GM19351 (cell line): ENCODE results near the gene LASP1NB.
"Not testable (repeated sequence)": the region's sequence is repeated elsewhere in the genome, so short reads cannot be mapped to it uniquely, and the experiment has no call there.

Source experiments
- ATAC-seq: cut with Tn5 transposase; IDR thresholded peaks from one replicate; pipeline ENCODE4 v1.9.1; 2021; ENCODE audit warnings: mild to moderate bottlenecking, moderate library complexity; ENCODE audit not compliant: unreplicated experiment

LASP1NB gene

GRCh38 chr17:38916771-38917170, 8.6 kb upstream of the LASP1NB start:
- ATAC-seq: no peak

DNA sequence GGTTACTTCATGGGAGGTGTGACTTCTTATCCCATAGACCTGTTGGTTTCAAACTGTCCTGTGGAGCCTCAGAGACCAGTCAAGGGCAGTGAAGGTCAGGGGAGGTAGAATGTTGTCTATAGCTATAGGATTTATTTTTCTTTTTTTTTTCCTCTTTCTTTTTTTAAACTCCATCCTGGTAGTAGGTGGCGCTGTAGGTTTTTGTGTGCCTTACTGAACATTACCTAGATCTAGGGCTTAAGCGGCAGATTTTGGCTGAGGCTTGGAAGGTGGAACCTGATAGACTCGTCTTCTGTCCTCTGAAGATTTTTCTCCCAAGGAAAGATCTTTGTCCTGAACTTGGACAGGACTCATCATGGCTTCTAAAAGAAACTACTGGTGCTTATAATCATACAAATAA, 8.2 kb upstream of the LASP1NB start:
- no peak for ATAC-seq

GRCh38 chr17:38918129-38918913, 7.1 kb upstream of the LASP1NB start:
- no peak for ATAC-seq

DNA sequence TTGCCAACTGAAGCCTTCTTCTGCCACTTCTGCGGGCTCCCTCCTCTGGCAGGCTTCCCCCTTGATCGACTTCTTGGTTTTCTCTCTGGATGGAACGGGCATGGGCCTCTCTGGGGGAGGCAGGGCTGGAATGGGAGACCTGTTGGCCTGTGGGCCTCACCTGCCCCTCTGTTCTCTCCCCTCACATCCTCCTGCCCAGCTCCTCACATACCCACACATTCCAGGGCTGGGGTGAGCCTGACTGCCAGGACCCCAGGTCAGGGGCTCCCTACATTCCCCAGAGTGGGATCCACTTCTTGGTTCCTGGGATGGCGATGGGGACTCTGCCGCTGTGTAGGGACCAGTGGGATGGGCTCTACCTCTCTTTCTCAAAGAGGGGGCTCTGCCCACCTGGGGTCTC, 6.5 kb upstream of the LASP1NB start:
- no peak for ATAC-seq

DNA sequence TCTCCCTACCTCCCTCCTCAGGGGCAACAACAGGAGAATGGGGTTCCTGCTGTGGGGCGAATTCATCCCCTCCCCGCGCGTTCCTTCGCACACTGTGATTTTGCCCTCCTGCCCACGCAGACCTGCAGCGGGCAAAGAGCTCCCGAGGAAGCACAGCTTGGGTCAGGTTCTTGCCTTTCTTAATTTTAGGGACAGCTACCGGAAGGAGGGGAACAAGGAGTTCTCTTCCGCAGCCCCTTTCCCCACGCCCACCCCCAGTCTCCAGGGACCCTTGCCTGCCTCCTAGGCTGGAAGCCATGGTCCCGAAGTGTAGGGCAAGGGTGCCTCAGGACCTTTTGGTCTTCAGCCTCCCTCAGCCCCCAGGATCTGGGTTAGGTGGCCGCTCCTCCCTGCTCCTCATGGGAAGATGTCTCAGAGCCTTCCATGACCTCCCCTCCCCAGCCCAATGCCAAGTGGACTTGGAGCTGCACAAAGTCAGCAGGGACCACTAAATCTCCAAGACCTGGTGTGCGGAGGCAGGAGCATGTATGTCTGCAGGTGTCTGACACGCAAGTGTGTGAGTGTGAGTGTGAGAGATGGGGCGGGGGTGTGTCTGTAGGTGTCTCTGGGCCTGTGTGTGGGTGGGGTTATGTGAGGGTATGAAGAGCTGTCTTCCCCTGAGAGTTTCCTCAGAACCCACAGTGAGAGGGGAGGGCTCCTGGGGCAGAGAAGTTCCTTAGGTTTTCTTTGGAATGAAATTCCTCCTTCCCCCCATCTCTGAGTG, 5.9 kb upstream of the LASP1NB start:
- no peak for ATAC-seq

GRCh38 chr17:38920374-38921291, 4.8 kb upstream of the LASP1NB start:
- ATAC-seq: no peak

- ATAC-seq: no peak
Measured at GRCh38 chr17:38921756-38922411, 3.5 kb upstream of the LASP1NB start.

- no peak for ATAC-seq
Measured at GRCh38 chr17:38922538-38923297, 2.7 kb upstream of the LASP1NB start.

DNA sequence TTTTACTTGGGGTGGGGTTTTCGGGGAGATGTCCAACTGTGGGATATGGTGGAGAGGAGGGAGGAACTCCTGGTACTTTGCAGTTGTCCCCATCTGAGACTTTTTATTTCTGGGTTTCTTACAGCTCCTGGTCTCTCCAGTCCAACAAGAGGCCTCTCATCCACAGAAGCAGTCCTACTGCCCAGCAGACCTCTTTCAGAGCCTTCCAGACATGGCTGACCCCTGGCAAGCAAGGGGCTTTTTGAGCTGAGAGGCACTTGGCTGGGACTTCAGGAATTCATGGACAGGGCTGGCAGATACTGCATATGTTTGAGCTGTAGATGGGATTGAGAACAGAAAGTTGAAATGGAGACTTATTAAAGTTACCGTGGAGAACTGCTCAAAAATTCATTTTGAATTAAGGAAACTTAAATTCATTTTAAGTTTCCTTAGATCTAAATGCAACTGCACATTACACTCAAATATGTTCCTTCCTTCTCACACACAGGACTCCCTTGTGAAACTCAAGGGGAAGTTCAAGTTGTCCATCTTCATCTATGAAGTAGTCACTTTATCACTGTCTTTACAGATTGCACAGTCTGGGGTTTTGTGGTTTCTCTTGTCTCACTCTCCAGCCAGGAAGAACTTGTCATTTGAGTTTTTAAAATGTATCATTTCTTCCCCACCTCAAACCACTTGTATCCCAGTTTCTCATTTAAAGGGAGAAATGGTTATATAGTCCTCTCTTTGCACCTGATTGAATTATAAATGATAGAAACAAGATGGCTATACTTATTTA, 1.1 kb downstream of the LASP1NB start:
- ATAC-seq: no peak

GRCh38 chr17:38930782-38931181, 5.4 kb downstream of the LASP1NB start:
- ATAC-seq: not testable (repeated sequence)

DNA sequence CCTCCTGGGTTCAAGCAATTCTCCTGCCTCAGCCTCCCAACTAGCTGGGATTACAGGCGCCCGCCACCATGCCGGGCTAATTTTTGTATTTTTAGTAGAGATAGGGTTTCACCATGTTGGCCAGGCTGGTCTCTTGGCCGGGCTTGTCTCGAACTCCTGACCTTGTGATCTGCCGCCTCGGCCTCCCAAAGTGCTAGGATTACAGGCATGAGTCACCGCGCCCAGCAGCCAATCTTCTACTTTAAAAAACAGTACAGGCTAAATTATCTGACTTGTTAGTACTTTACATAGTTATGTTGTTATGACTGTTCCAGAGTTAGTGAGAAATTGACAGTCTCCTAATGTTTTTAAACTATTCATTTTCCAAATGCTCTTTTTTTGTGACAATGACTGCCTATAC, 8.5 kb downstream of the LASP1NB start:
- not testable (repeated sequence) for ATAC-seq

DNA sequence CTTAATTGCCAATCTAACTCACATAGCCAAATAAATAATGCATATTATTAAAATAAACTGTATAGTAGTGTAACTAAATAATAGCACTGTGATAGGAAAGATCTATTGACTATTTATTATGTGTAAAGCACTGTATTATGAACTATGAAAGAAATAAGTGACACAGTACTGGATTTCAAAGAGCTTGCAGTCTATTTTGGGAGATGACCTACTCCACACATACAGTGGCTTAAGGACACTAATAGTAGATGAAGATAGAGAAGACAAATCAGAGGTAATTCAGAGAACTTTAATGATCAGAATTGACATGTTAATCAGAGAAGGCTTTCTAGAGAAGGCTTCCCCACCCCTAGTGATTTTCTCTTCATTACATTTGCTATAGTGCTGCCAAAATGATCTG, 14.6 kb downstream of the LASP1NB start:
- no peak for ATAC-seq

DNA sequence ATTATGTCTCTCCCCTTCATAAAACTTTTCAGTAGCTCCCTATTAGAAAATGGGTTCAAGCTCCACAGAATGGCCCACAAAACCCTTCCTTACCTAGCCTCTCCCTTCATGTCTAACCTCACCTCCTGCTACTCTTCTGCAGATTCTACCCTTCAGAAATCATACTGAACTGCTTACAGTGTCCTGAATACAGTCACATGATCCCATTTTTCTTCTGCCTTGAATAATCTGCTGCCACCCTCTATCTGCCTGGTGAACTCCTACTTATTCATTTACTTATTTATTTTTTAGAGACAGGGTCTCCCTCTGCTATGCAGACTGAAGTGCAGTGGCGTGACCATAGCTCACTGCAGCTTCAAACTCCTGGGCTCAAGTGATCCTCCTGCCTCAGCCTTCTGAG, 15.0 kb downstream of the LASP1NB start:
- ATAC-seq: no peak

- no peak for ATAC-seq
Measured at GRCh38 chr17:38942696-38943334, 17.4 kb downstream of the LASP1NB start.

DNA sequence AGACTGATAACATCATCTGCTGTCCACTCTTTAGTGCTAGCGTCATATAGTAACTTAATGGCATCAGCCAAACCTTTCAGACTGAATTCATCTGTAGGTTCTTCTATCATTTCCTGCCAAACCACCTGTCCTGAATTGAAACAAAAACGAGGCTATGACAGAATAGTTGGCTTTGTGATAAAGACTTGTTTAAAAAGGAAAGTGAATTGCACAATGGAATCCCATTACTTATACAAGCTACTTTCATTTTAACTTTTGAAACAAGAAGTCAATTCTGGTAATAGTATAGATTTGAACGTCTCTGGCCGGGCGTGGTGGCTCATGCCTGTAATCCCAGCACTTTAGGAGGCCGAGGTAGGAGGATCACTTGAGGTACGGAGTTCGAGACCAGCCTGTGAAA, 18.2 kb downstream of the LASP1NB start:
- no peak for ATAC-seq

DNA sequence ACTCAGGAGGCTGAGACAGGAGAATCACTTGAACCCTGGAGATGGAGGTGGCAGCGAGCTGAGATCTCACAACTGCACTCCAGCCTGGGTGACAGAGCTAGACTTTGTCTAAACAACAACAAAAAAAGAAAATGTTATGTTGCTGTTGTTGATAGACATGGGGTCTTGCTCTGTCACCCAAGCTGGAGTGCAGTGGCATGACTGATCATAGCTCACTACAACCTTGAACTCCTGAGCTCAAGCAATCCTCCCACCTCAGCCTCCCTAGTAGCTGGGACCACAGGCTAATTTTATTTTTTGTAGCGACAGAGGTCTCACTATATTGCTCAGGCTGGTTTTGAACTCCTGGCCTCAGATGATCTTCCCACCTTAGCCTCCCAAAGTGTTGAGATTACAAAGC, 21.8 kb downstream of the LASP1NB start:
- ATAC-seq: no peak

DNA sequence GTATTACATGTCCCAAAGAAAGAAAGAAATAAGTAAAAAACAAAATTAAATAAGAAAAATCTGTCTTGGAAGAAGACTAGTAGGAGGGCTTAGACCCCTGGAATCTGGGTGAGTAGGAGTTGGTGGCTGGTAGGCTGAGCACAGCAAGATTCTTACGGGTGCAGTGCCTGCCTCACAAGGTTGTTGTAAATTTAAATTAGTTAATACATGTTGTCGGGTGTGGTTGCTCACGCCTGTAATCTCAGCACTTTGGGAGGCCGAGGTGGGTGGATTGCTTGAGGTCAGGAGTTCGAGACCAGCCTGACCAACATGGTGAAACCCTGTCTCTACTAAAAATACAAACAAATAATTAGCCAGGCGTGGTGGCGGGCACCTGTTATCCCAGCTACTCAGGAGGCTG, 28.4 kb downstream of the LASP1NB start:
- ATAC-seq: not testable (repeated sequence)

DNA sequence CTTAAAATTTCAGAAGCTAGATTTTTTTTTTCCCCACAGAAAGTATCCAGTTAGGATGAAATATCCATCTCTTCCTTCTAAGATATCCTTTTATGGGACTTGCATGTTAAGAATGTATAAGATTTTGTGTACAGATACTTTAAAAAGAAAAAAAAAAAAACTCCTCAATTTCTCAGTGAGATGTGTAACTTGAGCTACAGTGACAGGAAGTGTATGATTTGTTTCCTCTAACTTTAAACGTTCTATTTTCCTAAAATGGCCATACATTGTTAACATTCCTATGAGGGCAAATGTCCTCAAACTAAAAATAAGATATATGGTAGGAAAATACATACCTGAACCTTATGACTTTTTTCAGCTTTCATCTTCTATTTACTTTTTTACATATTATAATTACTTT, 32.9 kb downstream of the LASP1NB start:
- ATAC-seq: no peak

- ATAC-seq: no peak
Measured at GRCh38 chr17:38958756-38959155, 33.3 kb downstream of the LASP1NB start.
